IMR-90 (cell line): ENCODE measurements around the gene POLD3. TPM values are rescaled to one million over a fixed set of nuclear protein-coding genes. Genes with fewer than 3 reads are reported as not detected.

Experiments
- ATAC-seq: fragments of 200-7000 bp; cut with Tn5 transposase; 2 replicates; pipeline ENCODE4 v1.9.1; 2020; ENCODE audit warnings: low read depth, mild to moderate bottlenecking, moderate library complexity
- BruUV-seq: library from RNA; stranded (reverse); fragments of 400-500 nt; replicated peaks from 2 replicates; lab custom pipeline; 2021; lab: Mats Ljungman, UMichigan
- CTCF ChIA-PET: fragments of 300-600 bp; formaldehyde crosslinking; extraction: SDS; loops from one replicate; lab custom pipeline; 2021; ENCODE audit warnings: antibody characterized with exemption; lab: Yijun Ruan, JAX
- POLR2A ChIA-PET: fragments of 300-600 bp; sonication (Branson Sonifier 250); formaldehyde crosslinking; loops from one replicate; lab custom pipeline; 2022; ENCODE audit warnings: antibody characterized with exemption; ENCODE audit not compliant: unreplicated experiment; lab: Charles Lee
- DNase-seq: peaks from one replicate; pipeline ENCODE4 v3.0.0; 2013
- H2AFZ ChIP-seq: replicated peaks from 2 replicates; pipeline ENCODE3; 2013; ENCODE audit warnings: low read length, mild to moderate bottlenecking; ENCODE audit not compliant: poor library complexity
- H2AK5ac ChIP-seq: 2 replicates; pipeline ENCODE4 v1.6.1; 2013; ENCODE audit warnings: low read depth, low read length, inconsistent platforms
- H2AK9ac ChIP-seq: replicated peaks from 2 replicates; pipeline ENCODE3; 2013; ENCODE audit warnings: mild to moderate bottlenecking, low read depth, low read length, moderate library complexity; ENCODE audit not compliant: poor library complexity
- H2BK120ac ChIP-seq: 2 replicates; pipeline ENCODE4 v1.6.1; 2013; ENCODE audit warnings: low read depth, low read length, inconsistent platforms
- H2BK15ac ChIP-seq: 3 replicates; pipeline ENCODE4 v1.6.1; 2013; ENCODE audit warnings: low read depth, low read length, inconsistent platforms
- H2BK20ac ChIP-seq: 2 replicates; pipeline ENCODE4 v1.6.1; 2013; ENCODE audit warnings: low read depth, mild to moderate bottlenecking, inconsistent platforms, low read length, moderate library complexity
- H2BK5ac ChIP-seq: 2 replicates; pipeline ENCODE4 v1.6.1; 2013; ENCODE audit warnings: mild to moderate bottlenecking, low read depth, low read length, inconsistent platforms; ENCODE audit not compliant: poor library complexity, severe bottlenecking
- H3K14ac ChIP-seq: replicated peaks from 2 replicates; pipeline ENCODE4 v1.6.1; 2013; ENCODE audit warnings: low read depth, low read length, inconsistent platforms
- H3K18ac ChIP-seq: 2 replicates; pipeline ENCODE4 v1.6.1; 2013; ENCODE audit warnings: low read depth, low read length, control low read depth
- H3K23ac ChIP-seq: 2 replicates; pipeline ENCODE4 v1.6.1; 2013; ENCODE audit warnings: low read depth, low read length, inconsistent platforms
- H3K27ac ChIP-seq: 2 replicates; pipeline ENCODE4 v1.5.1; 2013; ENCODE audit warnings: mild to moderate bottlenecking, control low read depth, low read length; ENCODE audit not compliant: insufficient read depth
- H3K27me3 ChIP-seq: 2 replicates; pipeline ENCODE4 v1.6.1; 2013; ENCODE audit warnings: low read length; ENCODE audit not compliant: control insufficient read depth, insufficient read depth
- H3K36me3 ChIP-seq: 2 replicates; pipeline ENCODE4 v1.6.1; 2013; ENCODE audit warnings: low read length, mixed read lengths; ENCODE audit not compliant: control insufficient read depth, insufficient read depth
- H3K4ac ChIP-seq: 2 replicates; pipeline ENCODE4 v1.6.1; 2013; ENCODE audit warnings: low read depth, low read length, inconsistent platforms
- H3K4me1 ChIP-seq: 2 replicates; pipeline ENCODE4 v1.6.1; 2013; ENCODE audit warnings: low read length, mixed read lengths; ENCODE audit not compliant: control insufficient read depth, insufficient read depth
- H3K4me2 ChIP-seq: 2 replicates; pipeline ENCODE4 v1.6.1; 2013; ENCODE audit warnings: low read depth, mild to moderate bottlenecking, control low read depth, low read length, moderate library complexity
- H3K4me3 ChIP-seq: 2 replicates; pipeline ENCODE4 v1.5.1; 2013; ENCODE audit warnings: low read depth, mild to moderate bottlenecking, control low read depth, low read length, moderate library complexity; ENCODE audit not compliant: insufficient read depth
- H3K56ac ChIP-seq: 2 replicates; pipeline ENCODE4 v1.6.1; 2013; ENCODE audit warnings: low read length, inconsistent platforms; ENCODE audit not compliant: insufficient read depth; ENCODE audit errors: extremely low read depth
- H3K79me1 ChIP-seq, 2 experiments: 2 replicates each; pipeline ENCODE4 v1.6.1; 2013; ENCODE audit warnings: low read length in 2 of 2, inconsistent platforms in 1 of 2, low read depth in 1 of 2
- H3K9ac ChIP-seq: 2 replicates; pipeline ENCODE4 v1.6.1; 2013; ENCODE audit warnings: low read depth, low read length, control low read depth
- H3K9me1 ChIP-seq: 2 replicates; pipeline ENCODE4 v1.6.1; 2013; ENCODE audit warnings: low read length, inconsistent platforms; ENCODE audit not compliant: insufficient read depth
- H3K9me3 ChIP-seq: 2 replicates; pipeline ENCODE4 v1.6.1; 2013; ENCODE audit warnings: low read length; ENCODE audit not compliant: control insufficient read depth, insufficient read depth
- H4K20me1 ChIP-seq: 2 replicates; pipeline ENCODE4 v1.6.1; 2013; ENCODE audit warnings: low read length, inconsistent platforms; ENCODE audit not compliant: insufficient read depth
- H4K5ac ChIP-seq: 2 replicates; pipeline ENCODE4 v1.6.1; 2013; ENCODE audit warnings: mild to moderate bottlenecking, low read depth, low read length, control low read depth
- H4K8ac ChIP-seq, 2 experiments: 2 replicates each; pipeline ENCODE4 v1.6.1; 2013; ENCODE audit warnings: low read depth in 2 of 2, low read length in 2 of 2, control low read depth in 1 of 2, inconsistent platforms in 1 of 2
- H4K91ac ChIP-seq: 2 replicates; pipeline ENCODE4 v1.6.1; 2013; ENCODE audit warnings: low read depth, low read length, inconsistent platforms; ENCODE audit not compliant: insufficient read depth
- RFX5 ChIP-seq: IDR thresholded peaks from 2 replicates; pipeline ENCODE4 v1.8.0; 2012; ENCODE audit warnings: low read depth, mild to moderate bottlenecking, low read length, moderate library complexity
- WGBS, 2 experiments: methylation state at CpG; one replicate each; pipeline versions ENCODE4 v1.1.5 to v1.1.7; 2013; ENCODE audit warnings: missing lambda C conversion rate in 2 of 2; ENCODE audit not compliant: insufficient read length in 1 of 2; ENCODE audit errors: extremely low coverage in 2 of 2; 5-methylcytosine and 5-hydroxymethylcytosine counted together
- dilution Hi-C: fragments of 300-500 bp; cut with HindIII; formaldehyde crosslinking; loops from one replicate; pipeline ENCODE4 v1.14.3; 2018; ENCODE audit warnings: low sequenced_read_pairs; ENCODE audit not compliant: unreplicated experiment
- in situ Hi-C: fragments of 300-500 bp; cut with MboI; formaldehyde crosslinking; loops from 3 replicates; pipeline ENCODE4 v1.14.3; 2019; ENCODE audit warnings: low sequenced_read_pairs, inconsistent platforms, mixed read lengths
- intact Hi-C: fragments of 100-400 bp; cut with micrococcal nuclease; formaldehyde crosslinking; loops from 2 replicates; pipeline ENCODE4 v1.10.0; 2022
- polyA plus RNA-seq, 3 experiments: library from polyadenylated mRNA; depleted of rRNA; stranded (reverse); fragments of >200 nt; gene quantifications; 2 replicates each; pipeline ENCODE4 v1.2.3, GENCODE V29; 2012; ENCODE audit warnings: low replicate concordance in 1 of 3
- total RNA-seq: library from RNA; depleted of rRNA; stranded (reverse); fragments of >200 nt; gene quantifications from 2 replicates; pipeline ENCODE4 v1.2.3, GENCODE V29; 2012

The POLD3 gene
- total and polyA plus RNA-seq, 2 of the 4 experiments (the other 2 are of a cell fraction): 9.1 to 9.2 TPM

DNA sequence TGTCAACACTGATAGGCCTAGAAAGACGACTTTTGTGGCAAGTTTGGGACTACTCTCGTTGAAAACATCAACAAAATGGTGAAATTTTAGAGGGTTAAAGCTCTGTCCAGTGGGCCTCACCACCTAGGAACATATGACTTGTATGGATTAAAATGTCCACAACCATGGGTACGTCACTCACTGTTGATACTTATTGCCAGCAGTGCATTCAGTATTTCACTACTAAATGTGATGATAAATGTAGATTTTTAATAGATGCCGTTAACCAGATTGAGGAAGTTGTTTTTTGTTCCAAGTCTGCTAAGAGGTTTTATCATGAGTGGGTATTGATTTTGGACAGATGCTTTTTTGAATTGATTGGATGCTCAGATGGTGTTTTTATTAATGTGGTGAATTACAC is 33.7 kb downstream of the POLD3 start:
- POLR2A ChIA-PET: no interaction called here
- TF ChIP-seq RFX5: no peak
- H3K4me2 ChIP-seq: no peak overlapping the region
- no peak overlapping the region for H2AK5ac ChIP-seq
- CTCF ChIA-PET: interaction anchor here (1.1 kb wide), 1 partner anchor 15 kb away, joined by 3 read pairs; no protein-coding TSS in a partner anchor
- H3K14ac ChIP-seq: no peak overlapping the region
- no peaks in the 10 kb centered on the region; the same call in 1 of the 2 replicates for H3K9me1 ChIP-seq
- H3K4ac ChIP-seq: no peak overlapping the region
- H4K5ac ChIP-seq: no peak overlapping the region
- H2BK5ac ChIP-seq: no peak overlapping the region
- no peak overlapping the region for H4K8ac ChIP-seq
- no peaks in the 10 kb centered on the region for H3K36me3 ChIP-seq
- H3K27me3 ChIP-seq: no peaks in the 10 kb centered on the region
- H4K91ac ChIP-seq: no peak overlapping the region
- H2BK20ac ChIP-seq: no peak overlapping the region
- dilution Hi-C loops (no loop called here), intact Hi-C loops (no loop called here), in situ Hi-C loops (no loop called here)
- peaks cover 2 to 9% of the 10 kb centered on the region in 2 experiments for H3K79me1 ChIP-seq
- no peaks in the 10 kb centered on the region for H4K20me1 ChIP-seq
- no peak overlapping the region for H3K23ac ChIP-seq
- H2AK9ac ChIP-seq: no peak overlapping the region
- WGBS, 2 experiments: no CpG with 5 or more reads among the region's 4 CpGs
- no peak overlapping the region for H3K18ac ChIP-seq
- H3K4me3 ChIP-seq: no peak overlapping the region
- no peaks in the 10 kb centered on the region for H3K9me3 ChIP-seq
- no peak for ATAC-seq
- no peak for DNase-seq
- no peak overlapping the region for H3K27ac ChIP-seq
- H2AFZ ChIP-seq: no peak overlapping the region
- H2BK15ac ChIP-seq: no peak overlapping the region
- H3K4me1 ChIP-seq: no peaks in the 10 kb centered on the region
- H3K56ac ChIP-seq: no peak overlapping the region
- no TSS peak for BruUV-seq
- no peak overlapping the region for H3K9ac ChIP-seq
- H2BK120ac ChIP-seq: no peak overlapping the region
